Vagina (tissue), 2 donors: ENCODE results near the gene FIGNL1. TPM values are rescaled to one million over a fixed set of nuclear protein-coding genes. Genes with fewer than 3 reads are reported as not detected.

Source experiments
- DNase-seq, 2 donors: peaks; one replicate each; pipeline ENCODE4 v3.0.0-alpha.2; 2017; ENCODE audit errors: extremely low spot score in 2 of 2
- H3K27ac ChIP-seq: fragments of 200-600 bp; sonication (generic); one replicate; pipeline ENCODE4 v1.5.1; 2019
- H3K27me3 ChIP-seq: fragments of 200-600 bp; sonication (generic); one replicate; pipeline ENCODE4 v1.5.1; 2019
- H3K36me3 ChIP-seq, 2 donors: fragments of 200-600 bp; sonication (generic); one replicate each; pipeline ENCODE4 v1.5.1; 2017 to 2019
- H3K4me1 ChIP-seq: fragments of 200-600 bp; sonication (generic); one replicate; pipeline ENCODE4 v1.5.1; 2019
- H3K4me3 ChIP-seq, 2 donors: fragments of 200-600 bp; sonication (generic); 1 replicate in 1 of 2; 2 replicates in 1 of 2; pipeline ENCODE4 v1.5.1; 2016 to 2019
- H3K9me3 ChIP-seq: fragments of 200-600 bp; sonication (generic); one replicate; pipeline ENCODE4 v1.5.1; 2019
- CTCF ChIP-seq, 3 experiments: fragments of 450-650 bp in 2 of 3; fragments of 200-600 bp in 1 of 3; sonication (generic) in 1 of 3; IDR thresholded peaks; one replicate each; pipeline ENCODE4 v1.5.1; 2017 to 2019; ENCODE audit warnings: antibody characterized with exemption in 3 of 3, mild to moderate bottlenecking in 2 of 3, moderate library complexity in 2 of 3
- POLR2A ChIP-seq, 2 donors: fragments of 450-650 bp; IDR thresholded peaks; one replicate each; pipeline ENCODE4 v1.6.1; 2017; ENCODE audit warnings: antibody characterized with exemption in 2 of 2, mild to moderate bottlenecking in 2 of 2, moderate library complexity in 2 of 2
- POLR2AphosphoS5 ChIP-seq, 2 donors: sonication (generic); formaldehyde crosslinking; IDR thresholded peaks; one replicate each; pipeline ENCODE4 v1.9.0; 2017; ENCODE audit warnings: antibody characterized with exemption in 2 of 2, mild to moderate bottlenecking in 2 of 2, low read depth in 1 of 2; ENCODE audit not compliant: insufficient read depth in 1 of 2
- intact Hi-C: fragments of 100-400 bp; cut with DNase I; formaldehyde crosslinking; loops from one replicate; pipeline ENCODE4 v1.15.1; 2023
- total RNA-seq: library from RNA; depleted of rRNA; stranded (reverse); fragments of >200 nt; gene quantifications from one replicate; pipeline ENCODE4 v1.2.3, GENCODE V29; 2016

FIGNL1 gene
- total RNA-seq, 1 donor from 2014 or later, result 7.9 TPM

GRCh38 chr7:50495746-50496145 is 45.6 kb upstream of the FIGNL1 start:
- no peak overlapping the region for H3K27ac ChIP-seq
- intact Hi-C loops, result no loop called here
- TF ChIP-seq POLR2A (IDR thresholded peaks at IDR 0.05), result no peak
- no peak for TF ChIP-seq CTCF (IDR thresholded peaks at IDR 0.05)
- TF ChIP-seq POLR2AphosphoS5 (IDR thresholded peaks at IDR 0.05; ENCODE audit: insufficient read depth in 1 of 2, low read depth in 1 of 2), result no peak
- no peak for DNase-seq
- no peaks in the 10 kb centered on the region for H3K9me3 ChIP-seq
- H3K36me3 ChIP-seq, result no peaks in the 10 kb centered on the region
- no peak overlapping the region for H3K4me3 ChIP-seq
- H3K27me3 ChIP-seq, result no peaks in the 10 kb centered on the region
- peaks cover 11% of the 10 kb centered on the region for H3K4me1 ChIP-seq

GRCh38 chr7:50492770-50493519 is 42.8 kb upstream of the FIGNL1 start:
- Histone ChIP-seq H3K4me3 (no peak overlapping the region), H3K36me3 (no peaks in the 10 kb centered on the region), H3K9me3 (no peaks in the 10 kb centered on the region), H3K27ac (no peak overlapping the region), H3K4me1 (peaks cover 11% of the 10 kb centered on the region), H3K27me3 (no peaks in the 10 kb centered on the region)
- intact Hi-C loops, result no loop called here
- TF ChIP-seq POLR2AphosphoS5 (IDR thresholded peaks at IDR 0.05; ENCODE audit: insufficient read depth in 1 of 2, low read depth in 1 of 2) (no peak), CTCF (IDR thresholded peaks at IDR 0.05) (no peak), POLR2A (IDR thresholded peaks at IDR 0.05) (no peak)
- DNase-seq, result peak in 1 of 2 donors; percentile 56

GRCh38 chr7:50491943-50492342 is 41.8 kb upstream of the FIGNL1 start:
- Histone ChIP-seq H3K4me1 (peaks cover 4% of the 10 kb centered on the region), H3K4me3 (no peak overlapping the region), H3K36me3 (no peaks in the 10 kb centered on the region), H3K9me3 (no peaks in the 10 kb centered on the region), H3K27ac (no peak overlapping the region), H3K27me3 (no peaks in the 10 kb centered on the region)
- TF ChIP-seq POLR2A (IDR thresholded peaks at IDR 0.05), result no peak
- TF ChIP-seq POLR2AphosphoS5 (IDR thresholded peaks at IDR 0.05; ENCODE audit: insufficient read depth in 1 of 2, low read depth in 1 of 2), result no peak
- no peak for TF ChIP-seq CTCF (IDR thresholded peaks at IDR 0.05)
- peak in 1 of 2 donors; percentile 58 for DNase-seq
- intact Hi-C loops, result no loop called here

GRCh38 chr7:50491209-50491608 is 41.1 kb upstream of the FIGNL1 start:
- intact Hi-C loops, result no loop called here
- TF ChIP-seq POLR2AphosphoS5 (IDR thresholded peaks at IDR 0.05; ENCODE audit: insufficient read depth in 1 of 2, low read depth in 1 of 2) (no peak), CTCF (IDR thresholded peaks at IDR 0.05) (no peak), POLR2A (IDR thresholded peaks at IDR 0.05) (no peak)
- H3K4me1 ChIP-seq, result no peaks in the 10 kb centered on the region
- no peak overlapping the region for H3K4me3 ChIP-seq
- no peaks in the 10 kb centered on the region for H3K27me3 ChIP-seq
- no peaks in the 10 kb centered on the region for H3K36me3 ChIP-seq
- no peaks in the 10 kb centered on the region for H3K9me3 ChIP-seq
- no peak for DNase-seq
- H3K27ac ChIP-seq, result no peak overlapping the region

GRCh38 chr7:50488379-50488778 is 38.2 kb upstream of the FIGNL1 start:
- Histone ChIP-seq H3K4me1 (no peaks in the 10 kb centered on the region), H3K4me3 (no peak overlapping the region), H3K36me3 (no peaks in the 10 kb centered on the region), H3K27ac (no peak overlapping the region), H3K27me3 (no peaks in the 10 kb centered on the region), H3K9me3 (no peaks in the 10 kb centered on the region)
- intact Hi-C loops, result no loop called here
- no peak for TF ChIP-seq CTCF (IDR thresholded peaks at IDR 0.05)
- no peak for DNase-seq
